ENCODE measurements around the gene POLE4.

GRCh38 chr2:74945788-74946331, 12.6 kb upstream of the POLE4 start:
- TF ChIP-seq CTCF (IDR thresholded peaks at IDR 0.05) (no peak), POLR2A (IDR thresholded peaks at IDR 0.05; ENCODE audit: low read depth) (no peak)
